PC-3 (cell line): ENCODE results near the gene MUTYH. TPM values are rescaled to one million over a fixed set of nuclear protein-coding genes. Genes with fewer than 3 reads are reported as not detected.

ENCODE experiments used
- ATAC-seq: fragments of 200-7000 bp; cut with Tn5 transposase; 2 replicates; pipeline ENCODE4 v1.9.1; 2020; ENCODE audit warnings: mild to moderate bottlenecking, moderate library complexity
- BruUV-seq: library from RNA; stranded (reverse); fragments of 400-500 nt; replicated peaks from 2 replicates; lab custom pipeline; 2021; lab: Mats Ljungman, UMichigan
- CTCF ChIA-PET: fragments of 300-600 bp; sonication (Branson Sonifier 250); formaldehyde crosslinking; loops from one replicate; lab custom pipeline; 2022; ENCODE audit warnings: antibody characterized with exemption; lab: Charles Lee
- POLR2A ChIA-PET: fragments of 300-600 bp; sonication (Branson Sonifier 250); formaldehyde crosslinking; loops from one replicate; lab custom pipeline; 2022; ENCODE audit warnings: antibody characterized with exemption; ENCODE audit not compliant: unreplicated experiment; lab: Charles Lee
- DNase-seq: peaks from one replicate; pipeline ENCODE4 v3.0.0-alpha.2; 2015
- H2AFZ ChIP-seq: fragments of 300-600 bp; sonication (generic); 2 replicates; pipeline ENCODE4 v1.6.0; 2016; ENCODE audit warnings: antibody characterized with exemption, low read length
- H3F3A ChIP-seq: fragments of 300-600 bp; sonication (generic); one replicate; pipeline ENCODE4 v1.6.0; 2017; ENCODE audit warnings: antibody characterized with exemption, low read length, control low read depth, mild to moderate bottlenecking; ENCODE audit not compliant: unreplicated experiment
- H3K27ac ChIP-seq: fragments of 300-600 bp; sonication (generic); 2 replicates; pipeline ENCODE4 v1.5.1; 2016; ENCODE audit warnings: mild to moderate bottlenecking, low read length
- H3K27me3 ChIP-seq: fragments of 300-600 bp; sonication (generic); 2 replicates; pipeline ENCODE4 v1.6.1; 2016; ENCODE audit warnings: low read length, mixed read lengths
- H3K36me3 ChIP-seq: fragments of 300-600 bp; sonication (generic); 2 replicates; pipeline ENCODE4 v1.6.1; 2016; ENCODE audit warnings: low read depth, mixed run types, low read length, mixed read lengths
- H3K4me1 ChIP-seq: fragments of 300-600 bp; sonication (generic); 2 replicates; pipeline ENCODE4 v1.5.1; 2016; ENCODE audit warnings: low read length; ENCODE audit not compliant: insufficient read depth
- H3K4me2 ChIP-seq: fragments of 300-600 bp; sonication (generic); 2 replicates; pipeline ENCODE4 v1.6.0; 2016; ENCODE audit warnings: low read length
- H3K4me3 ChIP-seq: fragments of 300-600 bp; sonication (generic); 2 replicates; pipeline ENCODE4 v1.5.1; 2016; ENCODE audit warnings: mild to moderate bottlenecking, low read length, mixed read lengths
- H3K79me2 ChIP-seq: fragments of 300-600 bp; sonication (generic); 2 replicates; pipeline ENCODE4 v1.6.1; 2017; ENCODE audit warnings: low read length, mixed read lengths
- H3K9ac ChIP-seq: fragments of 300-600 bp; sonication (generic); 2 replicates; pipeline ENCODE4 v1.6.0; 2016; ENCODE audit warnings: mild to moderate bottlenecking, low read length
- H3K9me2 ChIP-seq: fragments of 300-600 bp; sonication (generic); replicated peaks from 2 replicates; pipeline ENCODE4 v1.6.1; 2016; ENCODE audit warnings: mixed run types, low read length, mixed read lengths
- H3K9me3 ChIP-seq: fragments of 300-600 bp; sonication (generic); 2 replicates; pipeline ENCODE4 v1.6.1; 2016; ENCODE audit warnings: low read length, mixed read lengths
- H4K20me1 ChIP-seq: fragments of 300-600 bp; sonication (generic); 2 replicates; pipeline ENCODE4 v1.6.1; 2016; ENCODE audit warnings: low read length, mixed read lengths
- EZH2 ChIP-seq: fragments of 300-600 bp; sonication (generic); IDR thresholded peaks from one replicate; pipeline ENCODE4 v1.6.1; 2017; ENCODE audit warnings: antibody characterized with exemption, mild to moderate bottlenecking, low read length; ENCODE audit not compliant: unreplicated experiment
- EZH2phosphoT487 ChIP-seq: fragments of 300-600 bp; sonication (generic); IDR thresholded peaks from 2 replicates; pipeline ENCODE4 v1.6.1; 2018; ENCODE audit warnings: mild to moderate bottlenecking, antibody characterized with exemption, low read length, borderline replicate concordance
- intact Hi-C: fragments of 100-400 bp; cut with micrococcal nuclease; formaldehyde crosslinking; loops from 2 replicates; pipeline ENCODE4 v1.9.0; 2023
- total RNA-seq: library from RNA; depleted of rRNA; stranded (reverse); fragments of >200 nt; gene quantifications from 2 replicates; pipeline ENCODE4 v1.2.3, GENCODE V29; 2014
- TF ChIP-seq, protein P1 (sequence below): fragments of 300-600 bp; sonication (generic); conservative IDR thresholded peaks from 2 replicates; pipeline ENCODE4 v1.5.1; 2017; ENCODE audit warnings: antibody characterized with exemption, low read depth, mild to moderate bottlenecking, low read length

Gene MUTYH
- total RNA-seq, 1 experiment from 2014 or later = 22.8 TPM

DNA sequence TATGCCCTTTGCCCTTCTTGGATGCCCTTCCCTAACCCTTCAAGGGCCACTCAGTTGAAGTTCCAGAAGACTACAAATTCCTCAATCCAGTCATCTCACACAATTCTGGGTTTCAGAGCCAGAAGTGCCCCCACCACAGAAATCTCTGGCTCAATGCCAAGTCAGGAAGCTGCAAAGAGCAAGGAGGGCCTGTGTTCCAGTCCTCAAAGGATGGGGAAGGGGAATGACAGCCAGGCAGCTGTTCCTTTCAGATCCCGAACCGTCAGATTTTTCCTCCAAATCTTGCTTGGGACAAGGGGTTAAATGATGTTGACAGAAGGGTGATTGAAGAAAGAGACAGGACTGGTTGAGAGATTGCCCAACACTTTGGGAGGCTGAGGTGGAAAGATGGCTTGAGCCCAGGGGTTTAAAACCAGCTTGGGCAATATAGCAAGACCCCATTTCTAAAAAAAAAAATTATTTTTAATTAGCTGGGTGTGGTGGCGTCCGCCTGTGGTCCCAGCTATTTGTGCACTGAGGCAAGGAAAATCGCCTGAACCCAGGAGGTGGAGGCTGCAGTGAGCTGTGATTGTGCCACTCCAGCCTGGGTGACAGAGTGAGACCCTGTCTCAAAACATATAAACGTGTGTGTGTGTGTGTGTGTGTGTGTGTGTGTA is 14.3 kb downstream of the MUTYH start:
- BruUV-seq = no TSS peak
- no peak overlapping the region for H3K27ac ChIP-seq
- H3K4me1 ChIP-seq = peaks cover 9% of the 10 kb centered on the region
- no peaks in the 10 kb centered on the region for H3K9me2 ChIP-seq
- H3K9me3 ChIP-seq = no peaks in the 10 kb centered on the region
- no peaks in the 10 kb centered on the region for H3K36me3 ChIP-seq
- no peak overlapping the region for H3K9ac ChIP-seq
- no peak overlapping the region for H3K4me2 ChIP-seq
- H3K27me3 ChIP-seq = no peaks in the 10 kb centered on the region
- DNase-seq (no peak), ATAC-seq (no peak)
- H3F3A ChIP-seq = no peaks in the 10 kb centered on the region
- H3K4me3 ChIP-seq = no peak overlapping the region
- CTCF ChIA-PET = no interaction called here
- H3K79me2 ChIP-seq = no peaks in the 10 kb centered on the region
- H4K20me1 ChIP-seq = no peaks in the 10 kb centered on the region
- no peak overlapping the region for H2AFZ ChIP-seq
- intact Hi-C loops = no loop called here
- POLR2A ChIA-PET = no interaction called here
- no peak for TF ChIP-seq EZH2
- TF ChIP-seq, protein P1, sequence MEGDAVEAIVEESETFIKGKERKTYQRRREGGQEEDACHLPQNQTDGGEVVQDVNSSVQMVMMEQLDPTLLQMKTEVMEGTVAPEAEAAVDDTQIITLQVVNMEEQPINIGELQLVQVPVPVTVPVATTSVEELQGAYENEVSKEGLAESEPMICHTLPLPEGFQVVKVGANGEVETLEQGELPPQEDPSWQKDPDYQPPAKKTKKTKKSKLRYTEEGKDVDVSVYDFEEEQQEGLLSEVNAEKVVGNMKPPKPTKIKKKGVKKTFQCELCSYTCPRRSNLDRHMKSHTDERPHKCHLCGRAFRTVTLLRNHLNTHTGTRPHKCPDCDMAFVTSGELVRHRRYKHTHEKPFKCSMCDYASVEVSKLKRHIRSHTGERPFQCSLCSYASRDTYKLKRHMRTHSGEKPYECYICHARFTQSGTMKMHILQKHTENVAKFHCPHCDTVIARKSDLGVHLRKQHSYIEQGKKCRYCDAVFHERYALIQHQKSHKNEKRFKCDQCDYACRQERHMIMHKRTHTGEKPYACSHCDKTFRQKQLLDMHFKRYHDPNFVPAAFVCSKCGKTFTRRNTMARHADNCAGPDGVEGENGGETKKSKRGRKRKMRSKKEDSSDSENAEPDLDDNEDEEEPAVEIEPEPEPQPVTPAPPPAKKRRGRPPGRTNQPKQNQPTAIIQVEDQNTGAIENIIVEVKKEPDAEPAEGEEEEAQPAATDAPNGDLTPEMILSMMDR = no peak
- TF ChIP-seq EZH2phosphoT487 = no peak

GRCh38 chr1:45322486-45323040 is 17.7 kb downstream of the MUTYH start:
- H3K36me3 ChIP-seq = no peaks in the 10 kb centered on the region
- ATAC-seq = no peak
- H4K20me1 ChIP-seq = no peaks in the 10 kb centered on the region
- H3K4me3 ChIP-seq = no peak overlapping the region
- H2AFZ ChIP-seq = no peak overlapping the region
- H3K9me3 ChIP-seq = no peaks in the 10 kb centered on the region
- H3K79me2 ChIP-seq = no peaks in the 10 kb centered on the region
- no peak overlapping the region for H3K4me2 ChIP-seq
- intact Hi-C loops = no loop called here
- ChIA-PET POLR2A (no interaction called here), CTCF (no interaction called here)
- no peaks in the 10 kb centered on the region for H3F3A ChIP-seq
- no peak overlapping the region for H3K27ac ChIP-seq
- H3K9ac ChIP-seq = no peak overlapping the region
- no peaks in the 10 kb centered on the region for H3K27me3 ChIP-seq
- H3K9me2 ChIP-seq = no peaks in the 10 kb centered on the region
- DNase-seq = no peak
- TF ChIP-seq, protein P1 = no peak
- TF ChIP-seq EZH2 = no peak
- no peak for TF ChIP-seq EZH2phosphoT487
- no TSS peak for BruUV-seq
- no peaks in the 10 kb centered on the region for H3K4me1 ChIP-seq

DNA sequence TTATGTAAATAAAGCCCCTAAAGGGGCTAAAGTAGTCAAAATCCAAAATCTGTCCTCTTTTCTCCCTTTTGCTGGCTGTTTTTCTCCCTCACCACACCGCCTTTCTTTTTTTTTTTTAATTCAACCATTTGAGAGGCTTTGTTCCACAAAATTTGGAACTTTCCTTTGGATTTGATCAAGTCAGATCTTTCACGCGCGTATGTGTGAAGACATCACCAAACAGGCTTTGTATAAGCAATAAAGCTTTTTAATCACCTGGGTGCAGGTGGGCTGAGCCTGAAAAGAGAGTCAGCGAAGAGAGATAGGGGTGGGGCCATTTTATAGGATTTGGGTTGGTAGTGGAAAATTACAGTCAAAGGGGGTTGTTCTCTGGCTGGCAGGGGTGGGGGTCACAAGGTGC is 18.8 kb downstream of the MUTYH start:
- no peaks in the 10 kb centered on the region for H4K20me1 ChIP-seq
- H3K4me1 ChIP-seq = no peaks in the 10 kb centered on the region
- no peak overlapping the region for H3K27ac ChIP-seq
- POLR2A ChIA-PET = no interaction called here
- TF ChIP-seq, protein P1 = no peak
- no peak for TF ChIP-seq EZH2
- TF ChIP-seq EZH2phosphoT487 = no peak
- no peak overlapping the region for H3K4me3 ChIP-seq
- no TSS peak for BruUV-seq
- H3K9ac ChIP-seq = no peak overlapping the region
- CTCF ChIA-PET = no interaction called here
- H2AFZ ChIP-seq = no peak overlapping the region
- H3K36me3 ChIP-seq = no peaks in the 10 kb centered on the region
- no peaks in the 10 kb centered on the region for H3K27me3 ChIP-seq
- DNase-seq = no peak
- no peak overlapping the region for H3K4me2 ChIP-seq
- no peaks in the 10 kb centered on the region for H3K9me2 ChIP-seq
- H3K9me3 ChIP-seq = no peaks in the 10 kb centered on the region
- H3K79me2 ChIP-seq = no peaks in the 10 kb centered on the region
- ATAC-seq = no peak
- no peaks in the 10 kb centered on the region for H3F3A ChIP-seq
- intact Hi-C loops = no loop called here
